Middle frontal gyrus (tissue), 1 donor: ENCODE data around the gene KRT36.

Source experiments
- DNase-seq: peaks from one replicate; pipeline ENCODE4 v3.0.0-alpha.2; 2015; ENCODE audit warnings: low spot score; ENCODE audit errors: extremely low spot score

The KRT36 gene

DNA sequence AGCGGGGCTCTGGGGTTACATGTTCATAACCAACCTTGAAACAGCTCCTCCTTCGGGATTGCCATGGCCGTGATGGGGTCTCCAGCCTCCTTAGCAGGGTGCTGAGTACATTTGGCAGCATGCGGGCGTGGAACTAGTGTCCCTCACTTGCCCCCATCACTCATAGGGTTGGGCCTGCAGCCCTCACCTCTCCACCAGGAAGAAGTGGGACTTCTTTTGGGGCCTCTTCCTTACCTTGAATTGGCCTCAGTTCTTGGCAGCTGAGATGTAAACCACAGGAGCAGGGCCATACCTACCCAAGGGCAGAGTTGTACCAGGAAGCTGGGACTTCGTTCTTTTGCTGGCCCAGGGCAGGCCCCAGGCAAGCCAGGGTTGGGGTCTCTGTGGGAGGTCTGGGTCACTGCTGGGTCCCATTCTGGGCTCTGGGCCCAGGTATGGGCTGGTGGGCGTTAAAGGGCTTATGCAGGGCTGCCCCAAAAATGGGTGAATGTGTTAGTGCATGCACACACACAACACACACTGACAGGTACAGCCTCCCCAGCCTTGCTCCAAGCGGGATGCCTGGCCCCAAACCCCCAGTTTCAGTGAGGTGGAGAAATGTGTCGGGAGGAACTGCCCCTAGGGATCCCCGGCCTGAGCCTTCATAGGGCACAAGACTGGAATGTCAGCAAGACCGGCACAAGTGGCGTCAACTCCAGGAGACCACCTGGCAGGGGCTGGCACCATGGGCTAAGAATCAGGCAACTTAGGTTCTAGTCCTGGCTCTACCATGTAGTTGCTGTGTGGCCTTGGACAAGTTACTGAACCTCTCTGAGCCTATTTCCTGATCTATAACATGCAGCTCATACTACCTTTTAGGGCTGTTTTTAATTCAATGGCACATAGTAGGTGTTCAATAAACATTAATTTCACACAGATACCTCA is 32.9 kb upstream of the KRT36 start:
- DNase-seq = no peak

GRCh38 chr17:41521574-41522261 is 32.0 kb upstream of the KRT36 start:
- no peak for DNase-seq

- no peak for DNase-seq
These were observed 31.3 kb upstream of the KRT36 start for GRCh38 chr17:41520821-41521521.

GRCh38 chr17:41519501-41520224 is 30.0 kb upstream of the KRT36 start:
- no peak for DNase-seq

DNA sequence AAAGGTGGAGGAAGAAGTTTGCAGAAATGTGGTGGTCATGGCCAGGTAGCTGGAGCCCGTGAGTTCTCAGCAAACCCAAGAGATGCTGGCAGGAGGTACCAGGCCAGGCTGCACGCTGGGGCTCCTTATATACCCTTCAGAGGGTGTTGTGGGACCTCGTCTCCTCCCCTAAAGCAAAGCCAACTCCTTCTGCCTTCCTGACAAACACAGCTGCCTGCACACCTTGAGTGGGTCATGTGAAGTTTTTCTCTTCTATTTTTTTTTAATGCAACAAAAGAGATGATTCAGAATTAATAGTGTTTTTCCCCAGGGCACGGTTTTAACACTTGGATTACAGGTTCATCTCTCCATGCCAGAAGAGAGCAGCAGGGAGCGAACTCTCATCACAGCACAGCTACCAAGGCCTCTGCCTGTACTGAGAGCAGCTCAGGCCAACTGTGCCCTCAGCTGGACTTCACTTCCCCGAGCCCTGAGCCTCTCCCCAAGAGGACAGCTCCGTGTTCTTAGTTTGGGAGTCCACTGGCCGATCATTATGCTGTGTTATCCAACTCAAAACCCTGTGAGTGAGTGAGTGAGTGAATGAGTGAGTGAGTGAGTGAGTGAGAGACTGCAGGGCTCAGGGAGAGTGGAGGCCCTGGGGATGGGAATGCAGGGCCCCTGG is 29.2 kb upstream of the KRT36 start, which contains the start of gene KRT15:
KRT15 (minus strand) TSS at position 102 of the 661 bp plus-strand sequence; CDS start at position 39, 63 bp downstream.
- no peak for DNase-seq

DNA sequence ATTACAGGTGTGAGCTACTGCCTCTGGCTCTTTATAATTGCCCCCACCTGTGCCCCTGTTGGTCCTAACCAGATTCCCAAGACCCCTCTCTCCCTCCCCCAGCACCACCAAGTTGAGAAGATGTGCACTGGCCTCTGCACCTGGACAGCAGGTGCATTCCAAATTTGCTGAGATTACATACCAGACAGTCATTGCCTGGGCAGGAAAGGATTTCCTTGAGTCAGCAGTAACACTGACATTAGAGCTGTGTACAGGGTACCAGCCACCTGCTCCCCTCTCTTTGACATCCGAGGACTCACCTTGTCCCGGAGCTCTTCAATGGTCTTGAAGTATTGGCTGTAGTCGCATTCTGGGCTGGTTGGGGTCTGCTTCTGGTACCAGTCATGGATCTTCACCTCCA is 28.3 kb upstream of the KRT36 start:
- DNase-seq = no peak

DNA sequence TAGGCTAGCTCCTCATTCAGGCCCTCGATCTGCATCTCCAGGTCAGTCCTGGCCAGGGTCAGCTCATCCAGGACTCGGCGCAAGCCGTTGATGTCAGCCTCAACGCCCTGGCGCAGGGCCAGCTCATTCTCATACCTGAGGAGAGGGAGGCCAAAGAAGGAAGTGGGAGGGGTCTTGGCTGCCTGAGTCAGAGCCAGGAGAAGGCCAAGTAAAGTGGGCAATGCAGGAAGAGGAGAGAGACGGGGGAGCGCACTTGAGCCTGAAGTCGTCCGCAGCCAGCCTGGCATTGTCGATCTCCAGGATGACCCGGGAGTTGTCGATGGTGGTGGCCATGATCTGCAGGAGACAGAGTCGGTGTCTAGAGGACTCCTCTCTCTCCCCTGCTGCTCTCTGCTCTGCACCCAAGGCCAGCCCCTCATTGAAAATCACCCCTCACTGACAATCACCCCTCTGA is 27.1 kb upstream of the KRT36 start:
- no peak for DNase-seq

GRCh38 chr17:41516147-41516829 is 26.6 kb upstream of the KRT36 start:
- no peak for DNase-seq

DNA sequence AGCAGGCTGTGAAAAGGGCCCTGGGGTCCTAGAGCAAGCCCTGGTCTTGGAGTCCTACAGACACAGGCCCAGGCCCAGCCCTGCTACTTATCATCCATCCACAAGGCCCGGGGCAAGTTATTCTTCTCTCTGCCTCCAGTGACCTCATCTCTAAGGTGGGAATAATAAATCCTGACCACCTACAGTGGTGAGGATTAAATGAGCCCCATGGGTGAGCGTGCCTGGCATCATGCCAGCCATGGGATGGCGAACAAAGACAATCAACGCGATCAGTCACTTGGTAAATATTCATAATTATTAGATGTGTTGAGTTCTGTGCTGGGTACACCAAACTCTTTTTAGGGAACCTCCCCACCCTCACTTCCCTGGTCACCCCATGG is 23.4 kb upstream of the KRT36 start:
- no peak for DNase-seq

DNA sequence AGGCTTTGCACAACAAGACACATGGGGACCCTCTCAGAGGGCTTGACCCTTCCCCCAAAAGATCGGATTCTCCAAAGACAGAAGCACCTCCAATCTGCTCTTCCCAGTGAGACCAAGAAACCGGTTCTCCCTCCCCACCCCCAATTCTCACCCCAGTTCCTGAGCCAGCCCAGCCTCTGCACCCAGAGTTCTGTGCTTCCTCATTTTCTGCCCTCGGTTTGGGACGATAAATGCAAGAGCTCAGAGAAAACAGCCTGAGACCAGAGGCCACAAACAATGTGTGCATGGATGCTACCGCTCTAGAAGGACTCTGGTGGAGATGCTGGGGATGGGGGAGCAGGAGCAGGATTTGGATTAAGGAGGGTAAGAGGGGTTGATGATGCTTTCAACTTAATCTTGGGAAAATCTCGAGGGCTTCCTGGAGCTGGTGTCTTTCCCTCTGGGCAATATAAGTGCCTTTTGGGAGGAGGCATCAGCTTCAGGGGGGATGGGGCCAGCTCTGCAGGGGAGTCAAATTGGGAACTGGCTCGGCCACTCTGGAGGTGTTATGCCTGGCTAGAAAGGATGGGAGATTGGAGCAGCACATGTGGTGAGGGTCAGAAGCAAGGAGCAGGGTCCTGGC is 22.9 kb upstream of the KRT36 start:
- no peak for DNase-seq

DNA sequence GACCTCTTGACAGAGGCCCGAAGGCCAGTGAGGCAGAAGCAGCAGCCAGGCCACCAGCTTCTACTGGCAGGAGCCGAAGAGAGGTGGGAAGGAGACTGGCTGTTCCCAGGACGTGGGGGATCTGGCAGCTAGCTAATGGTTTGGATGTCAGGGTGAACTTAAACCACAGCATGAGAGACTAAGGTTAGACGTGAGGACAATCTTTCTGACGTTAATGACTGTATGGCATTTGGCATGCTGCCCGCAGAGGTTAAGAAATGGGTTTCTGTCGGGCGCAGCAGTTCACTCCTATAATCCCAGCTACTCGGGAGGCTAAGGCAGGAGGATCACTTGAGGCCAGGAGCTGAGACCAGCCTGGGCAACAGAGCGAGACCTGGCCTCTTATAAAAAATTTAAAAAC is 22.0 kb upstream of the KRT36 start:
- DNase-seq = no peak

GRCh38 chr17:41511116-41511515 is 21.4 kb upstream of the KRT36 start:
- no peak for DNase-seq

GRCh38 chr17:41510251-41511065 is 20.7 kb upstream of the KRT36 start:
- DNase-seq = no peak

GRCh38 chr17:41507315-41507880 is 17.7 kb upstream of the KRT36 start:
- no peak for DNase-seq

GRCh38 chr17:41505809-41506767 is 16.4 kb upstream of the KRT36 start:
- no peak for DNase-seq

- DNase-seq = no peak
These were observed 15.5 kb upstream of the KRT36 start, which contains the start of gene KRT13 for GRCh38 chr17:41505007-41505808. KRT13 (minus strand) TSS chr17:41505612; CDS start chr17:41505550, 62 bp downstream.
